Transverse colon (tissue), 4 donors: Measurements from ENCODE around the gene GP2. TPM values are rescaled to one million over a fixed set of nuclear protein-coding genes. Genes with fewer than 3 reads are reported as not detected.

ENCODE experiments used
- DNase-seq: peaks from one replicate; pipeline ENCODE4 v3.0.0-alpha.2; 2019
- H3K27ac ChIP-seq, 4 donors: fragments of 200-600 bp; sonication (generic); 2 replicates each; pipeline ENCODE4 v1.5.1; 2016 to 2018; ENCODE audit warnings: inconsistent platforms in 4 of 4
- H3K27me3 ChIP-seq: fragments of 200-600 bp; sonication (generic); 2 replicates; pipeline ENCODE4 v1.5.1; 2017; ENCODE audit warnings: inconsistent platforms
- H3K36me3 ChIP-seq, 4 donors: fragments of 200-600 bp; sonication (generic); 2 replicates each; pipeline ENCODE4 v1.5.1; 2017 to 2019; ENCODE audit warnings: inconsistent platforms in 4 of 4
- H3K4me1 ChIP-seq, 4 donors: fragments of 200-600 bp; sonication (generic); 2 replicates each; pipeline ENCODE4 v1.5.1; 2017 to 2020; ENCODE audit warnings: inconsistent platforms in 4 of 4
- H3K4me3 ChIP-seq, 4 donors: fragments of 200-600 bp; sonication (generic); 1 replicate in 1 of 4; 2 replicates in 3 of 4; pipeline versions ENCODE4 v1.5.1 to v1.6.1; 2017 to 2019; ENCODE audit warnings: inconsistent platforms in 4 of 4
- H3K9me3 ChIP-seq, 2 donors: fragments of 200-600 bp; sonication (generic); 2 replicates each; pipeline ENCODE4 v1.5.1; 2017 to 2019; ENCODE audit warnings: inconsistent platforms in 2 of 2
- CTCF ChIP-seq, 5 experiments: fragments of 200-600 bp in 3 of 5; fragments of 450-650 bp in 2 of 5; sonication (generic) in 3 of 5; IDR thresholded peaks; 1 replicate in 2 of 5; 2 replicates in 3 of 5; pipeline ENCODE4 v1.5.1; 2016 to 2017; ENCODE audit warnings: antibody characterized with exemption in 5 of 5, inconsistent platforms in 3 of 5, mild to moderate bottlenecking in 2 of 5, moderate library complexity in 1 of 5
- EP300 ChIP-seq: sonication (generic); formaldehyde crosslinking; IDR thresholded peaks from one replicate; pipeline ENCODE4 v1.6.1; 2017; ENCODE audit warnings: antibody characterized with exemption, low read depth
- POLR2A ChIP-seq: fragments of 450-650 bp; IDR thresholded peaks from one replicate; pipeline ENCODE4 v1.6.1; 2016; ENCODE audit warnings: antibody characterized with exemption, mild to moderate bottlenecking, moderate library complexity
- POLR2AphosphoS5 ChIP-seq, 3 donors: sonication (generic); formaldehyde crosslinking; IDR thresholded peaks; one replicate each; pipeline ENCODE4 v1.6.1; 2016; ENCODE audit warnings: antibody characterized with exemption in 3 of 3
- WGBS, 2 donors: methylation state at CpG; one replicate each; pipeline ENCODE4 v1.1.5; 2018; ENCODE audit warnings: low coverage in 1 of 2; 5-methylcytosine and 5-hydroxymethylcytosine counted together
- in situ Hi-C, 4 donors: fragments of 200-750 bp; cut with MboI; loops; one replicate each; pipeline versions ENCODE4 v1.15.0 to v1.15.1; 2017; ENCODE audit warnings: low sequenced_read_pairs in 3 of 4, low pct_ligation_motif_present in 1 of 4, low pct_unique_long_range_greater_than_20kb in 1 of 4
- intact Hi-C: fragments of 100-400 bp; cut with DNase I; formaldehyde crosslinking; loops from one replicate; pipeline ENCODE4 v1.15.1; 2023; ENCODE audit warnings: low total_unique reads
- total RNA-seq, 4 donors: library from RNA; depleted of rRNA; stranded (reverse); fragments of >200 nt; gene quantifications; one replicate each; pipeline ENCODE4 v1.1.0, GENCODE V29; 2016

Gene GP2
- total RNA-seq, 4 donors from 2014 or later, result 1.8 to 3.0 (median 2.8) TPM

DNA sequence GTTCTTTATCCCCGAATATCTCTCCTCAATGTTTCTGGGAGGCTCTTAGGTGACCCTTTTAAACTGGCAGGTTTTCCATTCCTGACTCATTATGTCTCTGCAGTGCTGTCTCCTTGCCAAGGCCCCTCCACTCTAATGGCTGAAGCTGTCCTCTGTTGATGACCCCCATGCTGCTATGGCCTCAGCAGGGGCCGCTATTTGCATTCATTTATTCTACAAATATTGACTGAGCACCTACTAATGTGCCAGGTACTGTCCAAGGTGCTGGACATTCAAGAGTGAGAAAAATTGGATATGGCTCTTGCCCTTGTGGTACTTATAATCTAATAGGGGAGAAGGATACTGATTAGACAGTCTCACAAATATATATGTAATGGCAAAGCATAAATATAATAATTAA is 55.4 kb downstream of the GP2 start:
- Histone ChIP-seq H3K27ac (no peak overlapping the region), H3K4me3 (no peak overlapping the region), H3K36me3 (no peaks in the 10 kb centered on the region), H3K9me3 (no peaks in the 10 kb centered on the region), H3K4me1 (no peaks in the 10 kb centered on the region), H3K27me3 (no peaks in the 10 kb centered on the region)
- in situ Hi-C loops (no loop called here), intact Hi-C loops (loop anchor here (10.0 kb wide), 1 partner anchor 53 kb away; the partner anchor contains the start of gene GP2)
- DNase-seq, result no peak
- no peak for TF ChIP-seq EP300
- no peak for TF ChIP-seq CTCF (IDR thresholded peaks at IDR 0.05)
- TF ChIP-seq POLR2A, result no peak
- TF ChIP-seq POLR2AphosphoS5 (IDR thresholded peaks at IDR 0.05), result no peak
- WGBS, 2 donors, result 71% methylated on average over 2 of the region's 2 CpGs; no CpG with 5 or more reads in 1 of the 2 donors

DNA sequence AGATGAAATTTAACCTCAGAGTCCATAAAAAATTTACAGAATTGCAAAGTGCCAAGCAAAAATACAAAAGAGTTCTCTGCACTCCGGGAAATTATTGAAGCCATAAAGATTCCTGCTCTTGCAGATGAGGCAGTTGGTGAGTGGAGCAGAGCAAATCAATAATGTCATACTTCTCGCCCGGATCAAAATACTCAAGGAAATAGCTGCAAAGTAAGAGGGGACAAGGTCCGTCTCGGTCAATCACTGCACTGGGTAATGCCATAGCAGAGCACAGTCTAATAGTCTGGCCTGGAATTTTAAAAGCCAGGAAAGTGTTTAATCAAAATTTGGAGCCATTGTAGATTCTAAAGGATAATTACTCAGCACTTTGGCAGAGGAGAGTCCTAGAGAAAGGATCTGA is 58.9 kb downstream of the GP2 start:
- no peaks in the 10 kb centered on the region for H3K36me3 ChIP-seq

GRCh38 chr16:20265019-20265418 is 62.3 kb downstream of the GP2 start:
- no peak overlapping the region for H3K27ac ChIP-seq
- intact Hi-C loops (no loop called here), in situ Hi-C loops (no loop called here)
- 82 to 93% methylated on average over 4 of the region's 4 CpGs for WGBS, 2 donors
- no peaks in the 10 kb centered on the region for H3K27me3 ChIP-seq
- no peaks in the 10 kb centered on the region for H3K36me3 ChIP-seq
- DNase-seq, result no peak
- no peak overlapping the region for H3K4me3 ChIP-seq
- TF ChIP-seq POLR2A, result no peak
- no peak for TF ChIP-seq POLR2AphosphoS5 (IDR thresholded peaks at IDR 0.05)
- TF ChIP-seq EP300, result no peak
- TF ChIP-seq CTCF (IDR thresholded peaks at IDR 0.05), result no peak
- no peaks in the 10 kb centered on the region for H3K4me1 ChIP-seq
- H3K9me3 ChIP-seq, result no peaks in the 10 kb centered on the region

More for the DNA sequence above, 58.9 kb downstream of the GP2 start:
- no peaks in the 10 kb centered on the region for H3K4me1 ChIP-seq
- no peaks in the 10 kb centered on the region for H3K27me3 ChIP-seq
- 54 to 58% methylated on average over 2 to 5 of the region's 5 CpGs for WGBS, 2 donors
- intact Hi-C loops (no loop called here), in situ Hi-C loops (no loop called here)
- TF ChIP-seq POLR2AphosphoS5 (IDR thresholded peaks at IDR 0.05) (no peak), CTCF (IDR thresholded peaks at IDR 0.05) (no peak), POLR2A (no peak)
- H3K4me3 ChIP-seq, result no peak overlapping the region
- no peaks in the 10 kb centered on the region for H3K9me3 ChIP-seq
- H3K27ac ChIP-seq, result no peak overlapping the region
- DNase-seq, result no peak

- Histone ChIP-seq H3K27me3 (no peaks in the 10 kb centered on the region), H3K9me3 (no peaks in the 10 kb centered on the region), H3K4me1 (no peaks in the 10 kb centered on the region), H3K4me3 (no peak overlapping the region), H3K27ac (no peak overlapping the region), H3K36me3 (no peaks in the 10 kb centered on the region)
- TF ChIP-seq EP300, result no peak
- TF ChIP-seq POLR2A, result no peak
- no peak for TF ChIP-seq POLR2AphosphoS5 (IDR thresholded peaks at IDR 0.05)
- TF ChIP-seq CTCF (IDR thresholded peaks at IDR 0.05), result no peak
- WGBS, 2 donors, result 81% methylated on average over 6 to 12 of the region's 12 CpGs
- DNase-seq, result no peak
- in situ Hi-C loops (no loop called here), intact Hi-C loops (no loop called here)
These were observed 64.0 kb downstream of the GP2 start for GRCh38 chr16:20263138-20263855.
